ENCODE results near the gene PSMD1.

Gene PSMD1

GRCh38 chr2:231037731-231038482 is 18.8 kb upstream of the PSMD1 start:
- TF ChIP-seq SIN3A (IDR thresholded peaks at IDR 0.05; ENCODE audit: borderline replicate concordance, insufficient read depth, low read length) (no peak), POLR2AphosphoS5 (IDR thresholded peaks at IDR 0.05; ENCODE audit: low read depth, low read length) (no peak), TAF1 (IDR thresholded peaks at IDR 0.05; ENCODE audit: borderline replicate concordance, insufficient read depth, low read length) (no peak), REST (IDR thresholded peaks at IDR 0.05; ENCODE audit: insufficient read depth in 1 of 2, low read depth in 2 of 2, low read length in 2 of 2) (no peak), FOXP2 (optimal IDR thresholded peaks at IDR 0.05; ENCODE audit: borderline replicate concordance, extremely low read depth, extremely low read length, insufficient read depth) (no peak)

GRCh38 chr2:231038483-231039293 is 18.0 kb upstream of the PSMD1 start:
- TF ChIP-seq SIN3A (IDR thresholded peaks at IDR 0.05; ENCODE audit: borderline replicate concordance, insufficient read depth, low read length): no peak
- TF ChIP-seq TAF1 (IDR thresholded peaks at IDR 0.05; ENCODE audit: borderline replicate concordance, insufficient read depth, low read length): no peak
- TF ChIP-seq POLR2AphosphoS5 (IDR thresholded peaks at IDR 0.05; ENCODE audit: low read depth, low read length): no peak
- TF ChIP-seq FOXP2 (optimal IDR thresholded peaks at IDR 0.05; ENCODE audit: borderline replicate concordance, extremely low read depth, extremely low read length, insufficient read depth): no peak
- no peak for TF ChIP-seq REST (IDR thresholded peaks at IDR 0.05; ENCODE audit: insufficient read depth in 1 of 2, low read depth in 2 of 2, low read length in 2 of 2)

GRCh38 chr2:231039294-231039664 is 17.4 kb upstream of the PSMD1 start:
- TF ChIP-seq REST (IDR thresholded peaks at IDR 0.05; ENCODE audit: insufficient read depth in 1 of 2, low read depth in 2 of 2, low read length in 2 of 2) (no peak), FOXP2 (optimal IDR thresholded peaks at IDR 0.05; ENCODE audit: borderline replicate concordance, extremely low read depth, extremely low read length, insufficient read depth) (no peak), SIN3A (IDR thresholded peaks at IDR 0.05; ENCODE audit: borderline replicate concordance, insufficient read depth, low read length) (no peak), POLR2AphosphoS5 (IDR thresholded peaks at IDR 0.05; ENCODE audit: low read depth, low read length) (no peak), TAF1 (IDR thresholded peaks at IDR 0.05; ENCODE audit: borderline replicate concordance, insufficient read depth, low read length) (no peak)

GRCh38 chr2:231039821-231040364 is 16.8 kb upstream of the PSMD1 start:
- TF ChIP-seq TAF1 (IDR thresholded peaks at IDR 0.05; ENCODE audit: borderline replicate concordance, insufficient read depth, low read length) (no peak), REST (IDR thresholded peaks at IDR 0.05; ENCODE audit: insufficient read depth in 1 of 2, low read depth in 2 of 2, low read length in 2 of 2) (no peak), POLR2AphosphoS5 (IDR thresholded peaks at IDR 0.05; ENCODE audit: low read depth, low read length) (no peak), SIN3A (IDR thresholded peaks at IDR 0.05; ENCODE audit: borderline replicate concordance, insufficient read depth, low read length) (no peak)

All from PFSK-1 (cell line).